Astrocyte (in vitro differentiated cells and primary cell): ENCODE measurements around the gene XXYLT1. TPM values are rescaled to one million over a fixed set of nuclear protein-coding genes. Genes with fewer than 3 reads are reported as not detected.

ENCODE experiments used
- DNase-seq: peaks from one replicate; pipeline ENCODE4 v3.0.0-alpha.2; 2010; ENCODE audit warnings: low read depth
- FAIRE-seq: peaks from 2 replicates; lab custom pipeline; 2011; peaks lifted over from hg19 to GRCh38; lab: Jason Lieb, UNC
- H2AFZ ChIP-seq: 2 replicates; pipeline ENCODE4 v1.6.0; 2012; ENCODE audit warnings: low read depth, low read length, inconsistent platforms
- H3K27ac ChIP-seq: 2 replicates; pipeline ENCODE4 v1.5.1; 2011; ENCODE audit warnings: low read depth, low read length, inconsistent platforms
- H3K27me3 ChIP-seq: 2 replicates; pipeline ENCODE4 v1.6.0; 2011; ENCODE audit warnings: low read length, inconsistent platforms; ENCODE audit not compliant: insufficient read depth
- H3K36me3 ChIP-seq: 2 replicates; pipeline ENCODE4 v1.5.1; 2011; ENCODE audit warnings: low read length, inconsistent platforms; ENCODE audit not compliant: insufficient read depth
- H3K4me1 ChIP-seq: 2 replicates; pipeline ENCODE4 v1.5.1; 2011; ENCODE audit warnings: low read length, inconsistent platforms; ENCODE audit not compliant: insufficient read depth
- H3K4me2 ChIP-seq: 2 replicates; pipeline ENCODE4 v1.6.0; 2012; ENCODE audit warnings: low read length, inconsistent platforms
- H3K4me3 ChIP-seq: 2 replicates; pipeline ENCODE4 v1.5.1; 2011; ENCODE audit warnings: low read depth, mild to moderate bottlenecking, low read length, inconsistent platforms; ENCODE audit not compliant: insufficient read depth
- H3K79me2 ChIP-seq: 2 replicates; pipeline ENCODE4 v1.6.0; 2012; ENCODE audit warnings: mild to moderate bottlenecking, low read length, inconsistent platforms; ENCODE audit not compliant: insufficient read depth
- H3K9ac ChIP-seq: 2 replicates; pipeline ENCODE4 v1.6.0; 2012; ENCODE audit warnings: mild to moderate bottlenecking, low read length, inconsistent platforms
- H3K9me3 ChIP-seq: 2 replicates; pipeline ENCODE4 v1.5.1; 2012; ENCODE audit warnings: low read depth, mild to moderate bottlenecking, low read length, inconsistent platforms; ENCODE audit not compliant: insufficient read depth
- H4K20me1 ChIP-seq: 2 replicates; pipeline ENCODE4 v1.6.0; 2012; ENCODE audit warnings: low read length, inconsistent platforms; ENCODE audit not compliant: insufficient read depth
- H3K27ac Mint-ChIP-seq: one replicate; pipeline ENCODE4 v1.8.0; 2021; ENCODE audit warnings: mild to moderate bottlenecking, mixed read lengths; ENCODE audit not compliant: unreplicated experiment
- H3K27me3 Mint-ChIP-seq: one replicate; pipeline ENCODE4 v1.8.0; 2021; ENCODE audit warnings: low read depth, mixed read lengths; ENCODE audit not compliant: unreplicated experiment
- H3K36me3 Mint-ChIP-seq: one replicate; pipeline ENCODE4 v1.8.0; 2021; ENCODE audit warnings: low read depth, mixed read lengths; ENCODE audit not compliant: unreplicated experiment
- H3K4me1 Mint-ChIP-seq: one replicate; pipeline ENCODE4 v1.8.0; 2021; ENCODE audit warnings: low read depth, mixed read lengths; ENCODE audit not compliant: unreplicated experiment
- H3K4me3 Mint-ChIP-seq: one replicate; pipeline ENCODE4 v1.8.0; 2021; ENCODE audit warnings: mild to moderate bottlenecking, moderate library complexity, mixed read lengths; ENCODE audit not compliant: unreplicated experiment
- H3K9me3 Mint-ChIP-seq: one replicate; pipeline ENCODE4 v1.8.0; 2021; ENCODE audit warnings: mild to moderate bottlenecking, mixed read lengths; ENCODE audit not compliant: unreplicated experiment
- EZH2 ChIP-seq: IDR thresholded peaks from 2 replicates; pipeline ENCODE4 v1.6.1; 2012; ENCODE audit warnings: mild to moderate bottlenecking, low read length, inconsistent platforms; ENCODE audit not compliant: insufficient read depth
- total RNA-seq: library from RNA; stranded (reverse); gene quantifications from 2 replicates; pipeline ENCODE4 v1.2.1, GENCODE V29; 2021
- TF ChIP-seq, protein P1 (sequence below): IDR thresholded peaks from 2 replicates; pipeline ENCODE4 v1.5.1; 2011; ENCODE audit warnings: low read depth, mild to moderate bottlenecking, inconsistent platforms, low read length, moderate library complexity; ENCODE audit not compliant: insufficient read depth

XXYLT1 gene
- total RNA-seq, 1 donor from 2014 or later, result 26.2 TPM

DNA sequence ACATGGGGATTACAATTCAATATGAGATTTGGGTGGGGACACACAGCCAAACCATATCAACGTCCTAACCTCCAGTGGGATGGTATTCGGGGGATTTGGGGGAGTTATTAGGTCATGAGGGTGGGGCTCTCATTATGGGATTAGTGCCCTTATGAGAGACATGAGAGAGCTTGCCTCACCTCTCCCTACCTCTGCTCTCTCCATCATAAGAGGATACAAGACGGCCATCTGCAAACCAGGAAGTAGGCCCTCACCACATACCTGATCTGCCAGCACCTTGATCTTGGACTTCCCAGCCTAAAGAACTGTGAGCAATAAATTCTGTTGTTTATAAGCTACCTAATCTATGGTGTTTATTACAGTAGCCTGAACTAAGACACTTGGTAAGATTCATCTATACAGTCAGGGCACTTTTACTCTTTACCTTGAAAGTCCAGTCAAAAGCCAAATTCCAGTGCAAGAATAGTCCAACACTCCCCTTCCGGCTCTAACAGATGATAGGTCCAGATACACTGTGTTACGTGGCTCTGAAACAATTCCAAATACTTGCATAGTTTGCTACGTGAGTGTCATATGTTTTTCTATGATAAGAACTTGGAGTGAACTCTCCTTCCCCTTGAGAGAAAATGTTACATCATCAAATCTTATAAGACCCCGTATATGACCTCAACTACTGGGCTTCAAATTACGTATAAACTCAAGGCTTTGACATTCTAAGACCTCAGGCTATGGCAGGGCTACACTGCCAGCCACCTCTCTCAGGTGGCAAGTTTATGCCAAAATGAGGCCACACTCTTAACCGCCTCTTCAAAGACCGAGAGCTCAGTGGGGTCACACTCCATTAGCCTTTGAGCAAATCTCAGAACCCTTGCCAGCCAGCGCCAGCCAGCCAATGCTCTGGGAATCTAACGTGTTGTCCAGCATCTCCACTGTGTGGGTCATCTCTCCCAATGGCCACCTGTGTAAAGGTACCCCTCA is 129.9 kb downstream of the XXYLT1 start:
- FAIRE-seq (no peak), DNase-seq (peak; percentile 51)
- Histone ChIP-seq H3K36me3 (no peaks in the 10 kb centered on the region), H2AFZ (no peak overlapping the region), H3K4me3 (no peak overlapping the region), H3K4me1 (peaks cover 8% of the 10 kb centered on the region), H3K9ac (no peak overlapping the region), H3K9me3 (peaks cover 4% of the 10 kb centered on the region), H3K79me2 (no peaks in the 10 kb centered on the region), H4K20me1 (no peaks in the 10 kb centered on the region), H3K4me2 (no peak overlapping the region), H3K27ac (peak overlapping the region; percentile 50), H3K27me3 (no peaks in the 10 kb centered on the region)
- no peaks in the 10 kb centered on the region for H3K27me3 Mint-ChIP-seq
- H3K4me3 Mint-ChIP-seq, result no peak overlapping the region
- H3K9me3 Mint-ChIP-seq, result peaks cover 13% of the 10 kb centered on the region
- H3K4me1 Mint-ChIP-seq, result peaks cover 4% of the 10 kb centered on the region
- H3K27ac Mint-ChIP-seq, result no peak overlapping the region
- H3K36me3 Mint-ChIP-seq, result peaks cover 16% of the 10 kb centered on the region
- no peak for TF ChIP-seq EZH2
- TF ChIP-seq, protein P1, sequence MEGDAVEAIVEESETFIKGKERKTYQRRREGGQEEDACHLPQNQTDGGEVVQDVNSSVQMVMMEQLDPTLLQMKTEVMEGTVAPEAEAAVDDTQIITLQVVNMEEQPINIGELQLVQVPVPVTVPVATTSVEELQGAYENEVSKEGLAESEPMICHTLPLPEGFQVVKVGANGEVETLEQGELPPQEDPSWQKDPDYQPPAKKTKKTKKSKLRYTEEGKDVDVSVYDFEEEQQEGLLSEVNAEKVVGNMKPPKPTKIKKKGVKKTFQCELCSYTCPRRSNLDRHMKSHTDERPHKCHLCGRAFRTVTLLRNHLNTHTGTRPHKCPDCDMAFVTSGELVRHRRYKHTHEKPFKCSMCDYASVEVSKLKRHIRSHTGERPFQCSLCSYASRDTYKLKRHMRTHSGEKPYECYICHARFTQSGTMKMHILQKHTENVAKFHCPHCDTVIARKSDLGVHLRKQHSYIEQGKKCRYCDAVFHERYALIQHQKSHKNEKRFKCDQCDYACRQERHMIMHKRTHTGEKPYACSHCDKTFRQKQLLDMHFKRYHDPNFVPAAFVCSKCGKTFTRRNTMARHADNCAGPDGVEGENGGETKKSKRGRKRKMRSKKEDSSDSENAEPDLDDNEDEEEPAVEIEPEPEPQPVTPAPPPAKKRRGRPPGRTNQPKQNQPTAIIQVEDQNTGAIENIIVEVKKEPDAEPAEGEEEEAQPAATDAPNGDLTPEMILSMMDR, result no peak

DNA sequence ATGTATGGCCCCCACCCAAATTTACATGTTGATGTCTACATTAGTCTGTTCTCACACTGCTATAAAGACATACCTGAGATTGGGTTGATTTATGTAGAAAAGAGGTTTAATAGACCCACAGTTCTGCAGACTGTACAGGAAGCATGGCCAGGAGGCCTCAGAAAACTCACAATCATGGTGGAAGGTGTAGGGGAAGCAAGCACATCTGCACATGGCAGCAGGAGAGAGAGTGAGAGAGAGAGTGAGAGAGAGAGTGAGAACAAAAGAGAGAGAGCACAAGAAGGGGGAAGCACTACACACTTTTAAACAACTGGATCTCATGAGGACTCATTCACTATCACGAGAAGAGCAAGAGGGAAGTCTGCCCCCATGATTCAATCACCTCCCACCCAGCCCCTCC is 130.5 kb downstream of the XXYLT1 start:
- no peak overlapping the region for H3K27ac Mint-ChIP-seq
- no peaks in the 10 kb centered on the region for H3K27me3 Mint-ChIP-seq
- no peak overlapping the region for H3K4me2 ChIP-seq
- H4K20me1 ChIP-seq, result no peaks in the 10 kb centered on the region
- no peak overlapping the region for H3K4me3 Mint-ChIP-seq
- peak overlapping the region; percentile 29 for H3K27ac ChIP-seq
- no peak overlapping the region for H3K9ac ChIP-seq
- no peak for TF ChIP-seq EZH2
- TF ChIP-seq, protein P1, result no peak
- peaks cover 8% of the 10 kb centered on the region for H3K4me1 ChIP-seq
- peaks cover 4% of the 10 kb centered on the region for H3K4me1 Mint-ChIP-seq
- no peak overlapping the region for H3K4me3 ChIP-seq
- no peak overlapping the region for H2AFZ ChIP-seq
- DNase-seq (no peak), FAIRE-seq (no peak)
- no peaks in the 10 kb centered on the region for H3K36me3 ChIP-seq
- peaks cover 16% of the 10 kb centered on the region for H3K36me3 Mint-ChIP-seq
- H3K27me3 ChIP-seq, result no peaks in the 10 kb centered on the region
- H3K9me3 ChIP-seq, result peaks cover 4% of the 10 kb centered on the region
- H3K9me3 Mint-ChIP-seq, result peaks cover 13% of the 10 kb centered on the region
- H3K79me2 ChIP-seq, result no peaks in the 10 kb centered on the region

DNA sequence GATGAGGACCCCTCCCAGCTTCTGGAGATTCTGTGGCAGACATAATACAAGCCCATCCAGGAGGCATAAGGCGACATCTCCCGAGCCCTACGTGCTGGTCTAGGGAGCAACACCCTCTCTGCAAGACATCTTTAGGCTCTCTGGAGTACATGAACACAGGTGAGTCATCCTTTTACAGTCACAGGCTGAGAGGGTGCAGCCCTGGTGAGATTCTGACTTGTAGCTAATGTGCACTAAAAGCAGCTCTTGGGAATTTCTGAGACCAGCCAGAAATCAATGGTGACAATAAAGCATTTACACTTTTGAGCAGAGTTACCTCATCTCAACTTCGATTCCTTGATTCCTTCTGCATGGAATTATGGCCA is 131.1 kb downstream of the XXYLT1 start:
- peak; percentile 43 for DNase-seq
- Histone ChIP-seq H3K9ac (no peak overlapping the region), H3K4me3 (no peak overlapping the region), H3K36me3 (no peaks in the 10 kb centered on the region), H3K79me2 (no peaks in the 10 kb centered on the region), H3K4me2 (no peak overlapping the region), H3K4me1 (peaks cover 8% of the 10 kb centered on the region), H3K27me3 (no peaks in the 10 kb centered on the region), H4K20me1 (no peaks in the 10 kb centered on the region), H3K9me3 (peaks cover 4% of the 10 kb centered on the region), H3K27ac (no peak overlapping the region), H2AFZ (no peak overlapping the region)
- TF ChIP-seq EZH2, result no peak
- TF ChIP-seq, protein P1, result no peak
- H3K4me1 Mint-ChIP-seq, result peaks cover 4% of the 10 kb centered on the region
- H3K36me3 Mint-ChIP-seq, result peaks cover 16% of the 10 kb centered on the region
- H3K9me3 Mint-ChIP-seq, result peaks cover 13% of the 10 kb centered on the region
- FAIRE-seq, result no peak
- no peak overlapping the region for H3K27ac Mint-ChIP-seq
- H3K4me3 Mint-ChIP-seq, result no peak overlapping the region
- H3K27me3 Mint-ChIP-seq, result no peaks in the 10 kb centered on the region
